ENCODE data around the gene KLRD1. TPM values are rescaled to one million over a fixed set of nuclear protein-coding genes. Genes with fewer than 3 reads are reported as not detected.
A peak's percentile ranks its signal among the peaks of the same experiment; 100 is the strongest.

KLRD1 gene
- total RNA-seq, 2 donors from 2014 or later = 0.32 to 0.40 TPM

GRCh38 chr12:10358131-10358530 is 50.5 kb downstream of the KLRD1 start:
- TF ChIP-seq POLR2AphosphoS5 (IDR thresholded peaks at IDR 0.05) (no peak), POLR2A (IDR thresholded peaks at IDR 0.05) (no peak), CTCF (IDR thresholded peaks at IDR 0.05) (no peak)
- WGBS = 91% methylated on average over 5 of the region's 5 CpGs
- Histone ChIP-seq H3K4me1 (replicated peaks) (peaks cover 3% of the 10 kb centered on the region), H3K4me3 (no peak overlapping the region), H3K27me3 (replicated peaks; ENCODE audit: insufficient read depth) (no peaks in the 10 kb centered on the region), H3K36me3 (no peaks in the 10 kb centered on the region), H3K27ac (no peak overlapping the region), H3K9me3 (no peaks in the 10 kb centered on the region)
- DNase-seq (ENCODE audit: low spot score) = no peak
- intact Hi-C loops (cut with DNase I) = no loop called here

- no peak for DNase-seq (ENCODE audit: low spot score)
- TF ChIP-seq CTCF (IDR thresholded peaks at IDR 0.05) = no peak
- Histone ChIP-seq H3K9me3 (no peaks in the 10 kb centered on the region), H3K27ac (no peak overlapping the region), H3K36me3 (no peaks in the 10 kb centered on the region), H3K4me3 (no peak overlapping the region), H3K4me1 (replicated peaks) (peaks cover 4% of the 10 kb centered on the region), H3K27me3 (replicated peaks; ENCODE audit: insufficient read depth) (no peaks in the 10 kb centered on the region)
- intact Hi-C loops (cut with DNase I) = no loop called here
- 94% methylated on average over 1 of the region's 1 CpG for WGBS
Measured at GRCh38 chr12:10358969-10359368, 51.3 kb downstream of the KLRD1 start.

GRCh38 chr12:10361084-10361483 is 53.4 kb downstream of the KLRD1 start:
- H3K4me3 ChIP-seq = no peak overlapping the region
- H3K36me3 ChIP-seq = no peaks in the 10 kb centered on the region
- H3K27me3 ChIP-seq (replicated peaks; ENCODE audit: insufficient read depth) = no peaks in the 10 kb centered on the region
- no peak for DNase-seq (ENCODE audit: low spot score)
- H3K9me3 ChIP-seq = no peaks in the 10 kb centered on the region
- peaks cover 7% of the 10 kb centered on the region for H3K4me1 ChIP-seq (replicated peaks)
- intact Hi-C loops (cut with DNase I) = loop anchor here (5.0 to 10.0 kb wide), 2 partner anchors 146 to 251 kb away; partner anchors contain the start of genes GABARAPL1 and MAGOHB
- TF ChIP-seq POLR2A (IDR thresholded peaks at IDR 0.05) (no peak), CTCF (IDR thresholded peaks at IDR 0.05) (no peak), POLR2AphosphoS5 (IDR thresholded peaks at IDR 0.05) (no peak)
- H3K27ac ChIP-seq = peak overlapping the region; percentile 99 to 100
- 50% methylated on average over 4 of the region's 4 CpGs for WGBS

GRCh38 chr12:10361622-10362021 is 54.0 kb downstream of the KLRD1 start:
- Histone ChIP-seq H3K9me3 (no peaks in the 10 kb centered on the region), H3K4me1 (replicated peaks) (peaks cover 13% of the 10 kb centered on the region), H3K27ac (peak overlapping the region; percentile 99 to 100), H3K27me3 (replicated peaks; ENCODE audit: insufficient read depth) (no peaks in the 10 kb centered on the region), H3K36me3 (no peaks in the 10 kb centered on the region), H3K4me3 (no peak overlapping the region)
- 39% methylated on average over 4 of the region's 4 CpGs for WGBS
- no peak for DNase-seq (ENCODE audit: low spot score)
- no peak for TF ChIP-seq CTCF (IDR thresholded peaks at IDR 0.05)
- peak; percentile 9 for TF ChIP-seq POLR2AphosphoS5 (IDR thresholded peaks at IDR 0.05)
- intact Hi-C loops (cut with DNase I) = loop anchor here (5.0 to 10.0 kb wide), 2 partner anchors 147 to 251 kb away; partner anchors contain the start of genes GABARAPL1 and MAGOHB

GRCh38 chr12:10362325-10362724 is 54.7 kb downstream of the KLRD1 start:
- H3K4me3 ChIP-seq = no peak overlapping the region
- intact Hi-C loops (cut with DNase I) = loop anchor here (5.0 to 10.0 kb wide), 2 partner anchors 148 to 250 kb away; partner anchors contain the start of genes GABARAPL1 and MAGOHB
- H3K4me1 ChIP-seq (replicated peaks) = peaks cover 15% of the 10 kb centered on the region
- TF ChIP-seq CTCF (IDR thresholded peaks at IDR 0.05) (no peak), POLR2A (IDR thresholded peaks at IDR 0.05) (no peak), POLR2AphosphoS5 (IDR thresholded peaks at IDR 0.05) (no peak)
- H3K36me3 ChIP-seq = no peaks in the 10 kb centered on the region
- 42% methylated on average over 3 of the region's 3 CpGs for WGBS
- no peaks in the 10 kb centered on the region for H3K9me3 ChIP-seq
- no peak for DNase-seq (ENCODE audit: low spot score)
- peak overlapping the region; percentile 99 to 100 for H3K27ac ChIP-seq
- no peaks in the 10 kb centered on the region for H3K27me3 ChIP-seq (replicated peaks; ENCODE audit: insufficient read depth)

Measured in prostate gland (tissue), 2 donors.